GM18951 (cell line): Measurements from ENCODE around the gene STK39.

Experiments
- POLR2A ChIP-seq: IDR thresholded peaks from 4 replicates; pipeline ENCODE4 v1.6.1; 2011; ENCODE audit warnings: mild to moderate bottlenecking; ENCODE audit not compliant: insufficient read length, insufficient read depth; ENCODE audit errors: extremely low read depth
- in situ Hi-C: fragments of 300-500 bp; cut with MboI; formaldehyde crosslinking; loops from one replicate; pipeline ENCODE4 v1.12.0; 2022; ENCODE audit warnings: low sequenced_read_pairs, mixed read lengths, inconsistent platforms; ENCODE audit not compliant: unreplicated experiment

Gene STK39

DNA sequence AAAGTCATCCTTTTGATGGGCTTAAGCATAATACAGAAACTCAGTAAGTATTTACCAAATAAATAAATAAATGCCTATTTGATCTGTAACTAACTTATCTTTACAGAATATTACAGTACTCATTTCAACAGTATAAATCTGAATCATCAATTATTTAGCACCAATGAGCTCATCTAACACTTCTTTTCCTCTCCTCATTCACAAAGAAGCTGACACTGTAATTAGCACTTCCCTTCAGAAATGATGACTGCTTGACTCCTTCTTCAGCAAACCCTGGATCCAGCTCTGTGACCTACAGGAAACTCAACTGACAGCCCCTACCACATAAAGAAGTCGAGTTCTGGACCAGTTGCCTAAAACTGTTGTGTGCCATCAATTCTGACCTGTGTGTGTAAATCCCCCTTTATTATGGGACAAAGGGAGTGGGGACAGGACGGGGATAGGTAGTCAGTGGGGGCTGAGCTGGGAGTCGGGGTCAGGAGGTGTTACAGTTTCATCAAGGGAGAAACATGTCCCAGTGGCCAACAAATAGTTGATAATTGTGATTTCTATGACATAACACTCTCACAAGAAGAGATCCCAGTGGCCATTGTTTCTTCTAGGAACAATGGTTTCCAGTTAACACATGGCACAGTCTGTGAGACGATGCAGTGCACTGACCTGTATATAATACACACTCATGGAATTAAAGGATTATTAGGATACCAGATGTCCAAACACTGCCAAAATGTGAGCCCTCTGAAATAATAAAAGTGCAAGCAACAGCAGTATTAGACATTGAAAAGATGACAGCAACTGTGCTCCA is 68.7 kb downstream of the STK39 start:
- TF ChIP-seq POLR2A = no peak
- in situ Hi-C loops = no loop called here

DNA sequence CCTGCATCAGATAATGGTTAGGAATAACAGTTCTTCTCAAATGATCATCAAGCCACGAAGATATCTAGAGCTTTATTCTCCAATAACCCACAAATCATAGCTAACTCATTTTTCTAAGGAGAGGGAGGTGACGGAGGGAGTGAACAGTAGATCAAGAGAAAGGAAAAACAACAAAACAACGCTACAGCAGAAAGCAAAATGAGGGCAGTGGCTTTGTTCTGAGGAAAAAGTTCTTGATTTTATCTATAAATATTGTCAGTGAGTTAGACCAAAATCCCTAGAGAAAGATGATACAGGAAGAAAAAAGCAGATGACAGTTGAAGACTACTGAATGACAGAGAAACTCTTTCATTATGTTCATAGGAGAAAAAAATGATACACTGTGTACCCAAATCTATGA is 71.0 kb downstream of the STK39 start:
- no peak for TF ChIP-seq POLR2A
- in situ Hi-C loops = no loop called here

DNA sequence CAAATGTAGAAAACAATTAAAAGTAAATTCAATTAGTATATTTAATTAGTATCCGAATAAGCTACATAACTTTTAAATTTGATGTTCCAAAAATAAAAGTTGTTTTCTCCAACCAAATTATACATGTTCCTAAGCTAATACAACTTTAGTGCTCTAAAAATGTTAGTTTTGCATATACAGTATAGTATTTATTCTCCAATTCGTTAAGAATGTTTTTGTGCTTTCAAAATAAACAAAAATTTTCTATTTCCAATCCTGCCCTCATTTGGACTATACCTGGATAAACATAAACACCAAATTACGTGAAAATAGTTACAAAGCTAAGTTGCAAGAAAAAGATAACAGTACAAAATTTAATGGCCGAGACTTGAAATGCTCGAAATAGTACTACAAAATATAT is 71.9 kb downstream of the STK39 start:
- in situ Hi-C loops = no loop called here
- no peak for TF ChIP-seq POLR2A

DNA sequence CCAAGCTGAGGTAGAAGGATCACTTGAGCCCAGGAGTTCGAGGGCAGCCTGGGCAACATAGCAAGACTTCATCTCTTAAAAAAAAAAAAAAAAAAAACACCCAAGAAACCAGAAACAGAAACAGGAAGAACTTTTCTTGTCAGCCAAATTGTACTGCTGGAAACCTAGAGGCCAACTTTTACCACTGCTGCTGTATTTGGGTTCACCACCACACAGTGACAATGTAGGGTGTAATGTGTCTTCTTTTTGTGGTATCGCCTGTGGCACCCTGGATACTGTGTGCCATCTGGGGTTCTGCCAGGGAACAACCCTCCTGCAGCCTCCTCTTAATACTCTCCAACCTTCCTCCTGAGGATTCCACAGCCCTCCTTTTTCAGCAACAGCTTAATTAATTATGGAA is 72.6 kb downstream of the STK39 start:
- in situ Hi-C loops = no loop called here

DNA sequence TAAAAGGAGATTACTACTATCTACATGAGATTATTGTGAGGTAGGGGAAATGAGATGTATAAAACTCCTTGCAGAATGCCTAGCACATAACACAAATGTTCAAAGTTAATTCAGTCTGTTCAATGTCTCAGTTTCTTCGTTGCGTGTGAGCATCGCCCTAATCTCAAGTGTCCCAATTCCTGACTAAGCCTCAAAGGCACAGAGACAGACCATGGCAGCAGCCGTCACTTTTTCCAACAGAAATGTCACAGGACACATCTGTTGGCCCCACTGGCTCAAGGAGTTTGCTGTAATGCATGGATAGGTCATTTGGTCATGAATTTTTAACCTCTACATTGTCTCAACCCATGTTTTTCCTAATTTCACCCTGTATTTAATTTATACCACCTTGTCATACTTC is 75.3 kb downstream of the STK39 start:
- no peak for TF ChIP-seq POLR2A
- in situ Hi-C loops = no loop called here

More for the DNA sequence above, 72.6 kb downstream of the STK39 start:
- no peak for TF ChIP-seq POLR2A

DNA sequence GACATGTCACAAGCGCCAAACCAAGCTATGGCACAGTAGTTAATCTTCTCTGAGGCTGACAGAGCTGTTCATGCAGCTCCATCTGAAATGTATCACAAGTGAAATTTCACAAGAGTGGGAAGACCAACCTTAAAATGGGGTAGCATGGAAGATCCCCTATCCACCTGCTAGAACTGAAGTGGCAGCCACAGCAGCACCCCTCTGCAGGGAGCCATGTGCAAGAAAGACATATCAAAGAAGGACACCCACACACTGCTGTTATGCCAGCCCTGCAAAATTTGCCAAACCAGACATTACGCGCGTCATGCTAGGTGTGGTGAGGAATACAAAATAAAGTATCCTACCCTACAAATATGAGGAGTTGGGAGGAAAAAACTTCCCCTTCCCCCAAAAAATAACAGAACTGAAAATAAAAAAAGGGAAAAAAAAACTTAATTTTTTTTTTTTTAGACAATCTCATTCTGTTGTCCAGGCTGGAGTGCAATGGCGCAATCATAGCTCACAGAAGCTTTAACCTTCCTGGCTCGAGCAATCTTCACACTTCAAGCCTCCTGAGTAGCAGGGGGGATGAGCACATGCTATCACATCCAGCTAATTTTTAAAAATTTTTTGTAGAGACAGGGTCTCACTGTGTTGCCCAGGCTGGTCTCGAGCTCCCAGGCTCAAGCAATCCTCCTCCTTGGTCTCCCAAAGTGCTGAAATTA is 76.2 kb downstream of the STK39 start:
- in situ Hi-C loops = no loop called here
- no peak for TF ChIP-seq POLR2A

DNA sequence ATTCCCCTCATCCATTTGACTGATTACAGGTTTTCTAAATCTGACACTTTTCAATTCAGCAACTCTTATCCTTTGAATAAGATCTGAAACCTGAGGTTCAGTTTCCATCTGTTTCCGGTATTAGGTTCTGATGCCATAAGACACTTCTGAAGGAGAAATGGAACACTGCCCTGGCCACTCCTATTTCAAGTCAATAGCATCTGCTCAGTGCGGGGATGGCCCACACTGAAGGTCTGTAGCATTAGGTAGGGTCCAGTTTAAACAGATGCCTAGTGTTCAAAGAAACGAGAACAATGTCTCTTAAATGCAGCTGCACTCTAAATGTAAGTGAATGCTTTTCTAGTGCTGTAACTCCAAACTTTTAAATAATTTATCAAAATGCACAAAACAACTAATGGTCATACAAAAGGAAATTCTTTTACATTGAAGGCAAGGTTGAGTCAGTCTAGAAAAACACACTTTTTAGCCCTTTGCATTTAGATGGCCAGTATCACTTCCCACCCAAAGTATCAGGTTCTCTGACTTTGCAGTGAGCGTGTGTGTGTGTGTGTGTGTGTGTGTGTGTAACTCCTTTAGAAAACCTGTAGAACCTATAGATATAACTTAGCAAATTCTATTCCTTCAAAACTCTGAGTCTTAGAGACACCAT is 78.2 kb downstream of the STK39 start:
- no peak for TF ChIP-seq POLR2A
- in situ Hi-C loops = no loop called here

DNA sequence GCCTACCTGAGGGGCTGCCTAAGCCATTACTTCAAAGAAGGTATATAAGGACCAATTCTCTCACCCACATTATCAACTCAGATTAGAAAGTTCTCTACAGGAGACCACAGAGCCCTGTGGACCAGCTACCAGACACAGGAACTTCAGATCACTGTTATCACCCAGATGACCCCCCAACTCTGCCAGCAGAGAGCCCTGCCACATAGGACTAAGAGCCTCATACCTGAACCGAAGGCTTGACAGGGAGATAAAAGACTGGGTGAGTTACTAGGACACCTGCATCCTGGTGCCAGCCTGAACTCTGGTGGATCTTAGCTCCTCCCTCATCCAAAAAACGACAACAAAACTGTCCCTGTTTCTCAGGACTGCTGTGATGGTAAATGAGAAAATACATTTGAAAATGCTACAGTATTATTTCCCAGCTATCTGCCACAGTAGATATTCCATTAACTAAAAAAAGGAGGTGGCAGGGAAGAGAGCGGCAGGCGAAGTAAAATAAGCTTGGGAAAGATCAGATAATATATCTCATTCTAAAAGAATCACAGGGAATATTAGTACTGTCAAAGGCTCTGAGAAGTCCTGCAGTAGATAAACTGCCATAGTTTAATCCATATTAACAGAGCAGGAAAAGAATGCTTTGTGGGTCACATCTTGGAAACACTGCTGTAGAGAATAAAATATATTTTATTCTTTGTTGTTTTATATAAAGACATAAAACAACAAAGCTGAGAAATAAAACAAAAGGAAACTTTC is 79.7 kb downstream of the STK39 start:
- in situ Hi-C loops = no loop called here
- no peak for TF ChIP-seq POLR2A

DNA sequence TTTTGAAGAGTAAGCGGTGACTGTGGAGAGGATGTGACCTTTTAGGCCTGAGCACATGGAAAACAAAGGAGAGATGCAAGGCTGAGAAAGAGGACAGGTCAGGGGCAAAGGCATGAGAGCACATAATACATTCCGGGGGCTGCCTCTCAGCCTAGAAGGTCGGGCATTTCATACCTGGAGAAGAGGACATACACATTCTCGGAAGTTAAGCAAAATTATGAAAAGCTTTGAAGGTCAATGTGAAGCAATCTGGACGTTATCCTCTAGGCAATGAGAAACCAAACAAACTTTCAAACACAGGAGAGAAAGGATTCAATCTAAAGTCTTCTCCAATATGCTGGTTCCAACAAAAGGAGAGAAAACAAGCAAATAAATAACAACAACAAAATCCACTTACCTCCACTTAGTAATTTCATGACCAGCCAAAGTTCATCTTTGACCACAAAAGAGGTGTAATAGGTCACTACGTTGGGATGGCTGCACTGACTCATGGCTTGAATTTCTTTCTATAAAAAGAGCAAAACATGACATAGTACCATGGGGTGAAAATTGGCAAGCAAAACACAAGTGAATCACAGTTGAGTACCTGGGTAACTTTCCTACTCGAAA is 80.4 kb downstream of the STK39 start:
- TF ChIP-seq POLR2A = no peak
- in situ Hi-C loops = no loop called here

DNA sequence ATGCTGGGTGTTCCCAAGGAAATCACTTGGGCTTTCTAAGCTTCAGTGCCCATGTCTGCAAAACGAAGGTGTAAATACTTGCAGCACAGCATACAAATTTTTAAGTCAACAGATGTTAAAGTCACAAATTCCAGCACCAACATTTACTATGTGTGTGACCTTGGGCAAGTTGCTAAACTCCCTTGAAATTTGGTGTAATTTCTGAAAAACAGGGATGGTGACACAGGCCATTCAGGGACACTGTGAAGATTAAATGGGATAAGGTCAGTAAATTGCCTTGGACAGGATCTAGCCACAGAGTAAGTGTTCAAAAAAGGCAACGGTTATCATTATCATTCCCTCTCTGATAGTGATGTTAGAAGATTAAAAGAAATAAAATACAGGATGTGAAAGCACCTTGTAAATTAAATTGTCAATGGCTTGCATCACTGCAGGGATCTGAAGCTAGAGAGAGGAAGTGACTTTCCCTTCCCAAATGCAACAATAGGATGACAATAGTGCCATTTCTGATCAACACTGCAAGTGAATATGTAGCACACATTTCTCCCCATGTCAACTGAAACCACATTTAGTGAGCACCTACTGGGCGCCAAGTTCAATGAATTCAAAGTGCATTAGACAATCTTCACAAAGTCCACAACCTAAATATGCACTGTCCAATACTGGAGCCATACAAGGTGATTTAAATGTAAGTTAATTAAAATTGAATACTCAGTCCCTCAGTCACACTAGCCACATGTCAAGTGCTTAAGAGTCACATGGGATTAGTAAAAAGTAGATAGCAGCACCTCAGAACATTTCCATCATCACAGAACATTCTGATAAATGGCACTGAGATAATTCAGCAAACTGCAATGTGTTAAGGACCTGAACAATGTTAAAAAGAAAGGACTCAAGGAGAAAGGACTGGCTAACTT is 81.2 kb downstream of the STK39 start:
- no peak for TF ChIP-seq POLR2A
- in situ Hi-C loops = no loop called here

DNA sequence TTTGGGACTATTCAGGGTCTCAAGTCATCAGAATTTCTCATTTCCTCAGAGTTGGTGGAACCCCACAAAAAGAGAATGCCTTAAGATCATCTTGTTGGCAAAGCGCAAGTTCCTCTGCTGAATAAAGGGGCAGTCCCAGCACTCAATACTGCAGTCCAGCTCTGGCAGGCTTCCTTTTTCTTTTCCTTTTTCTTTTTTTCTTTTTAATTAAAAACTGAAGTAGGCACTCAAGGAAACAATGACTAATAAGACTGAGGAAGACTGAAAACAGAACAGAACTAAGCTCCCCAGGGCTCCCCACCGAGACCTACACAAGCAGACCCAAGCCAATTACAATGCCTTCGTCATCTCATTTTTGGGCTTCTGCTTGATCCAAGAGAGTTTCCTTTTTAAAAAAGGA is 82.0 kb downstream of the STK39 start:
- in situ Hi-C loops = no loop called here
- TF ChIP-seq POLR2A = no peak

DNA sequence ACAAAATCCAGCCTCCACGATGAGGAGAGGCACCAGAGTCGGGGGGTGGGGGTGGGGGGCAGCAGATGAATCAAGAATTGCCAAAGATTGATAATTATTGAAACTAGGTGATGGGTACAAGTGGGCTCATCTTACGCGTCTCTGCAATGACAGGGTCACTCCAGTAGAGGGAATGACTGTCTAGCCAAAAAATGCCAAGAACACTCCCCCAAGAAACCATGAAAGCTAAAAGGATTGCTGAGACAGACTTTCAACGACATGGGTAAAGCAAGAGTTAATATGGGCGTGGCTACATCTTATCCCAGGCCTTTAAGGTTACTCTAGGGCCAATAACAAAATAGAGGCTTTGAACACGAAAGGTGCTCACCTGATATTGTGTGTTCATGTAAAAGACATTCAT is 86.5 kb downstream of the STK39 start:
- TF ChIP-seq POLR2A = no peak
- in situ Hi-C loops = no loop called here
